WI38 (cell line): ENCODE measurements around the gene STOX2.

Experiments
- H3K4me3 ChIP-seq: 2 replicates; pipeline ENCODE4 v1.5.1; 2011; ENCODE audit warnings: low read depth, mild to moderate bottlenecking, control low read depth, low read length
- CTCF ChIP-seq: IDR thresholded peaks from 2 replicates; pipeline ENCODE4 v1.5.1; 2012; ENCODE audit warnings: low read depth, mild to moderate bottlenecking, control low read depth, low read length

STOX2 gene

GRCh38 chr4:184021389-184021788 lies 116.3 kb downstream of the STOX2 start:
- TF ChIP-seq CTCF: no peak
- no peak overlapping the region for H3K4me3 ChIP-seq

- no peak overlapping the region for H3K4me3 ChIP-seq
- no peak for TF ChIP-seq CTCF
Measured at GRCh38 chr4:184022679-184023383, 117.7 kb downstream of the STOX2 start.

- H3K4me3 ChIP-seq: no peak overlapping the region
- TF ChIP-seq CTCF: no peak
Measured at GRCh38 chr4:184024637-184025036, 119.5 kb downstream of the STOX2 start.

- no peak for TF ChIP-seq CTCF
- peak overlapping the region; percentile 49 for H3K4me3 ChIP-seq
Measured at GRCh38 chr4:184028561-184029374, 123.7 kb downstream of the STOX2 start.

GRCh38 chr4:184030036-184030435 lies 124.9 kb downstream of the STOX2 start:
- H3K4me3 ChIP-seq: no peak overlapping the region
- no peak for TF ChIP-seq CTCF

GRCh38 chr4:184030764-184031163 lies 125.7 kb downstream of the STOX2 start:
- no peak overlapping the region for H3K4me3 ChIP-seq
- no peak for TF ChIP-seq CTCF

- H3K4me3 ChIP-seq: no peak overlapping the region
- TF ChIP-seq CTCF: no peak
Measured at GRCh38 chr4:184032091-184032490, 127.0 kb downstream of the STOX2 start.
